VCaP (cell line): ENCODE results near the gene SMIM21.

Experiments used
- H3K27ac ChIP-seq: fragments of 450-650 bp; 2 replicates; pipeline ENCODE4 v1.5.1; 2017
- CTCF ChIP-seq: fragments of 450-650 bp; conservative IDR thresholded peaks from 2 replicates; pipeline ENCODE4 v1.5.1; 2017; ENCODE audit warnings: mild to moderate bottlenecking, moderate library complexity

The SMIM21 gene

GRCh38 chr18:75407468-75408437 is 19.8 kb downstream of the SMIM21 start:
- no peak for TF ChIP-seq CTCF
- H3K27ac ChIP-seq, result no peak overlapping the region

- no peak for TF ChIP-seq CTCF
- no peak overlapping the region for H3K27ac ChIP-seq
These were observed 20.7 kb downstream of the SMIM21 start for GRCh38 chr18:75406491-75407445.

GRCh38 chr18:75405351-75405750 is 22.2 kb downstream of the SMIM21 start:
- TF ChIP-seq CTCF, result no peak
- no peak overlapping the region for H3K27ac ChIP-seq

- no peak for TF ChIP-seq CTCF
- H3K27ac ChIP-seq, result no peak overlapping the region
These were observed 27.1 kb downstream of the SMIM21 start for GRCh38 chr18:75400366-75400765.

GRCh38 chr18:75395137-75395536 is 32.4 kb downstream of the SMIM21 start:
- TF ChIP-seq CTCF, result no peak
- H3K27ac ChIP-seq, result no peak overlapping the region

- no peak for TF ChIP-seq CTCF
- H3K27ac ChIP-seq, result no peak overlapping the region
These were observed 33.8 kb downstream of the SMIM21 start for GRCh38 chr18:75393721-75394120.

- H3K27ac ChIP-seq, result no peak overlapping the region
- TF ChIP-seq CTCF, result no peak
These were observed 35.3 kb downstream of the SMIM21 start for GRCh38 chr18:75392226-75392578.
